GM12878 (cell line): ENCODE measurements around the gene PDZD11. TPM values are rescaled to one million over a fixed set of nuclear protein-coding genes. Genes with fewer than 3 reads are reported as not detected.

Source experiments
- ATAC-seq: fragments of 200-7000 bp; cut with Tn5 transposase; 3 replicates; pipeline ENCODE4 v1.9.1; 2020; ENCODE audit warnings: mild to moderate bottlenecking, moderate library complexity
- BruUV-seq: library from RNA; stranded (reverse); fragments of 400-500 nt; replicated peaks from 2 replicates; lab custom pipeline; 2021; lab: Mats Ljungman, UMichigan
- CTCF ChIA-PET: fragments of 300-600 bp; sonication (Branson Sonifier 250); formaldehyde crosslinking; extraction: SDS; loops from one replicate; lab custom pipeline; 2021; ENCODE audit warnings: inconsistent platforms; lab: Yijun Ruan, JAX
- POLR2A ChIA-PET: fragments of 350-600 bp; formaldehyde crosslinking; extraction: SDS; loops from one replicate; lab custom pipeline; 2021; ENCODE audit warnings: inconsistent platforms; lab: Charles Lee
- RAD21 ChIA-PET: fragments of 300-600 bp; sonication (Branson Sonifier 250); formaldehyde crosslinking; loops from one replicate; lab custom pipeline; 2023; ENCODE audit warnings: antibody characterized with exemption; ENCODE audit not compliant: unreplicated experiment; lab: Charles Lee
- SMC1A ChIA-PET: fragments of 300-600 bp; sonication (Branson Sonifier 250); formaldehyde crosslinking; loops from one replicate; lab custom pipeline; 2023; ENCODE audit not compliant: unreplicated experiment, uncharacterized antibody; lab: Charles Lee
- DNase-seq: peaks from one replicate; pipeline ENCODE4 v3.0.0-alpha.2; 2011; ENCODE audit warnings: low read depth, low spot score
- FAIRE-seq: peaks from 3 replicates; lab custom pipeline; 2011; peaks lifted over from hg19 to GRCh38; lab: Jason Lieb, UNC
- H2AFZ ChIP-seq: 2 replicates; pipeline ENCODE4 v1.6.0; 2011; ENCODE audit warnings: low read depth, low read length, control low read depth; ENCODE audit not compliant: control insufficient read depth
- H3K27ac ChIP-seq: 2 replicates; pipeline ENCODE4 v1.5.1; 2011; ENCODE audit warnings: control low read depth; ENCODE audit not compliant: control insufficient read depth, insufficient read depth
- H3K27me3 ChIP-seq, 2 experiments: replicated peaks in 1 of 2; 2 replicates each; pipeline versions ENCODE4 v1.6.0 to v1.6.1; 2011; ENCODE audit warnings: low read length in 1 of 2; ENCODE audit not compliant: control insufficient read depth in 2 of 2, insufficient read depth in 2 of 2
- H3K36me3 ChIP-seq, 2 experiments: 2 replicates each; pipeline ENCODE4 v1.5.1; 2011; ENCODE audit warnings: low read length in 1 of 2; ENCODE audit not compliant: control insufficient read depth in 2 of 2, insufficient read depth in 2 of 2
- H3K4me1 ChIP-seq: 2 replicates; pipeline ENCODE4 v1.6.1; 2011; ENCODE audit warnings: mild to moderate bottlenecking, low read length, moderate library complexity, mixed read lengths; ENCODE audit not compliant: control insufficient read depth, insufficient read depth
- H3K4me2 ChIP-seq: 2 replicates; pipeline ENCODE4 v1.6.0; 2011; ENCODE audit warnings: control low read depth; ENCODE audit not compliant: control insufficient read depth, insufficient read depth
- H3K4me3 ChIP-seq: fragments of 200-600 bp; sonication (generic); 2 replicates; pipeline ENCODE4 v1.5.1; 2016
- H3K79me2 ChIP-seq: 2 replicates; pipeline ENCODE4 v1.6.0; 2011; ENCODE audit warnings: low read length; ENCODE audit not compliant: control insufficient read depth, insufficient read depth
- H3K9ac ChIP-seq: 2 replicates; pipeline ENCODE4 v1.8.0; 2011; ENCODE audit warnings: low read length, control low read depth, mixed read lengths; ENCODE audit not compliant: control insufficient read depth, insufficient read depth
- H3K9me3 ChIP-seq: replicated peaks from 3 replicates; pipeline ENCODE4 v1.5.1; 2011; ENCODE audit warnings: mild to moderate bottlenecking, low read length; ENCODE audit not compliant: control insufficient read depth, insufficient read depth
- H4K20me1 ChIP-seq: 2 replicates; pipeline ENCODE4 v1.6.0; 2011; ENCODE audit not compliant: control insufficient read depth, insufficient read depth
- POLR2AphosphoS2 ChIP-seq: IDR thresholded peaks from 2 replicates; pipeline ENCODE4 v1.6.1; 2011; ENCODE audit warnings: low read depth, mild to moderate bottlenecking, low read length, improper control_type of control experiment, moderate library complexity
- PRDM15 ChIP-seq: fragments of 450-650 bp; formaldehyde crosslinking; IDR thresholded peaks from 2 replicates; pipeline ENCODE4 v1.4.0; 2020; ENCODE audit warnings: mild to moderate bottlenecking, moderate library complexity
- SREBF1 ChIP-seq: IDR thresholded peaks from 2 replicates; pipeline ENCODE4 v1.6.1; 2012; ENCODE audit warnings: mild to moderate bottlenecking, low read length
- WRNIP1 ChIP-seq: IDR thresholded peaks from 2 replicates; pipeline ENCODE4 v1.6.1; 2011; ENCODE audit warnings: low read depth, low read length, improper control_type of control experiment, borderline replicate concordance
- ZNF622 ChIP-seq: fragments of 450-650 bp; IDR thresholded peaks from 2 replicates; pipeline ENCODE4 v1.6.1; 2017; ENCODE audit warnings: mild to moderate bottlenecking, inconsistent platforms
- ZZZ3 ChIP-seq: IDR thresholded peaks from 2 replicates; pipeline ENCODE4 v1.6.1; 2011; ENCODE audit warnings: low read depth; ENCODE audit not compliant: control insufficient read depth, insufficient read length
- WGBS: methylation state at CpG from one replicate; pipeline ENCODE4 v1.1.6; 2016; ENCODE audit warnings: low lambda C conversion rate; ENCODE audit not compliant: insufficient replicate concordance, insufficient coverage; ENCODE audit errors: missing lambda C conversion rate; 5-methylcytosine and 5-hydroxymethylcytosine counted together
- in situ Hi-C: fragments of 300-500 bp; cut with MboI; formaldehyde crosslinking; loops from 9 replicates; pipeline ENCODE4 v1.14.3; 2018; ENCODE audit warnings: mixed read lengths
- intact Hi-C: fragments of 100-400 bp; cut with micrococcal nuclease; formaldehyde crosslinking; loops from one replicate; pipeline ENCODE4 v1.14.2; 2022; ENCODE audit not compliant: unreplicated experiment
- polyA plus RNA-seq, 11 experiments: library from polyadenylated mRNA; depleted of rRNA in 4 of 11; unstranded in 6 of 11; stranded (reverse) in 5 of 11; fragments of >200 nt; fragmentation: Nextera tagmentation in 4 of 11; fragmentation: Illumina TruSeq in 1 of 11; extraction: Ambion mirVana in 4 of 11; extraction: Trizol in 1 of 11; gene quantifications; 1 replicate in 1 of 11; 2 replicates in 10 of 11; pipeline versions ENCODE4 v1.2.1 to v1.2.3, GENCODE V29; 2011 to 2016; ENCODE audit warnings: inconsistent platforms in 2 of 11, missing spikeins in 2 of 11, low read depth in 1 of 11
- total RNA-seq, 4 experiments: library from RNA; depleted of rRNA in 3 of 4; stranded (reverse); fragments of >200 nt in 3 of 4; fragmentation: Illumina TruSeq in 1 of 4; extraction: Trizol in 1 of 4; gene quantifications; 2 replicates each; pipeline versions ENCODE4 v1.2.1 to v1.2.3, GENCODE V29; 2013 to 2021
- TF ChIP-seq, protein P1 (sequence below): fragments of 450-650 bp; IDR thresholded peaks from 2 replicates; pipeline ENCODE4 v1.6.1; 2017; ENCODE audit warnings: mild to moderate bottlenecking, low read depth, inconsistent platforms; ENCODE audit not compliant: poor library complexity, severe bottlenecking

The PDZD11 gene
- total and polyA plus RNA-seq, 10 of the 15 experiments (the other 5 are each of a cell fraction or from before 2014, with no cell fraction given), result 28.4 to 123 (median 55.0) TPM

DNA sequence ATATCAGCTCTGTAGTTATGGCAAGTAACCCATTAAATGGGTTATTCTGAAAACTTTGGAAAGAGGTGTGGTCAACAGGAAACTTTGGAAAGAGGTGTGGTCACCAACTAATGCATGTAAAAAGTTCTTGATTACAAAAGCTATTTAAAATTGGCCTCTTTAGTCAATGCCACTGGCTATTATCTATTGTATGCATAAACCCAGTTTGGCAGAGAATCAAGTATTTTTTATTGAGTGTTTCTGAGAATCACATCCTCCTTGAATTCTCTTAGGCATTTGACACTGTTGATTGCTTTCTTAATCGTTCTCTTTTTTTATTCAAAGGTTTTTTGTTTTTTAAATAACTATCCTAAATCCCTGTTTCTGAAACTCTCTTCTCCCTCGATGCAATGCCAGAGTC, 37.2 kb downstream of the PDZD11 start:
- no peak overlapping the region for H3K4me2 ChIP-seq
- TF ChIP-seq ZNF622 (no peak), ZZZ3 (no peak), POLR2AphosphoS2 (no peak), WRNIP1 (no peak), PRDM15 (CRISPR knock-in tag) (no peak), SREBF1 (no peak)
- TF ChIP-seq, protein P1, sequence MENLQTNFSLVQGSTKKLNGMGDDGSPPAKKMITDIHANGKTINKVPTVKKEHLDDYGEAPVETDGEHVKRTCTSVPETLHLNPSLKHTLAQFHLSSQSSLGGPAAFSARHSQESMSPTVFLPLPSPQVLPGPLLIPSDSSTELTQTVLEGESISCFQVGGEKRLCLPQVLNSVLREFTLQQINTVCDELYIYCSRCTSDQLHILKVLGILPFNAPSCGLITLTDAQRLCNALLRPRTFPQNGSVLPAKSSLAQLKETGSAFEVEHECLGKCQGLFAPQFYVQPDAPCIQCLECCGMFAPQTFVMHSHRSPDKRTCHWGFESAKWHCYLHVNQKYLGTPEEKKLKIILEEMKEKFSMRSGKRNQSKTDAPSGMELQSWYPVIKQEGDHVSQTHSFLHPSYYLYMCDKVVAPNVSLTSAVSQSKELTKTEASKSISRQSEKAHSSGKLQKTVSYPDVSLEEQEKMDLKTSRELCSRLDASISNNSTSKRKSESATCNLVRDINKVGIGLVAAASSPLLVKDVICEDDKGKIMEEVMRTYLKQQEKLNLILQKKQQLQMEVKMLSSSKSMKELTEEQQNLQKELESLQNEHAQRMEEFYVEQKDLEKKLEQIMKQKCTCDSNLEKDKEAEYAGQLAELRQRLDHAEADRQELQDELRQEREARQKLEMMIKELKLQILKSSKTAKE, result no peak
- H3K9ac ChIP-seq, result no peak overlapping the region
- RAD21 ChIA-PET, result no interaction called here
- no peak overlapping the region for H2AFZ ChIP-seq
- H3K27ac ChIP-seq, result no peak overlapping the region
- H3K36me3 ChIP-seq, result no peaks in the 10 kb centered on the region
- 31% methylated on average over 2 of the region's 2 CpGs for WGBS
- H3K4me3 ChIP-seq, result no peak overlapping the region
- FAIRE-seq (no peak), DNase-seq (no peak), ATAC-seq (no peak)
- CTCF ChIA-PET, result interaction anchor here (1.0 to 1.3 kb wide), 2 partner anchors 23 to 154 kb away, joined by 3 read pairs; no protein-coding TSS in a partner anchor
- SMC1A ChIA-PET, result interaction anchor here (1.8 kb wide), 1 partner anchor 10 kb away, joined by 4 read pairs; no protein-coding TSS in a partner anchor
- H3K9me3 ChIP-seq, result no peaks in the 10 kb centered on the region
- no TSS peak for BruUV-seq
- POLR2A ChIA-PET, result no interaction called here
- H3K79me2 ChIP-seq, result no peaks in the 10 kb centered on the region
- no peaks in the 10 kb centered on the region for H3K27me3 ChIP-seq
- in situ Hi-C loops, result no loop called here
- no peaks in the 10 kb centered on the region for H4K20me1 ChIP-seq
- H3K4me1 ChIP-seq, result no peaks in the 10 kb centered on the region
- intact Hi-C loops, result no loop called here
